HCT116 (cell line): ENCODE results near the gene UCHL5.

Experiments
- CEBPB ChIP-seq: IDR thresholded peaks from 2 replicates; pipeline ENCODE4 v1.6.1; 2012; ENCODE audit warnings: low read depth
- FOSL1 ChIP-seq: IDR thresholded peaks from 2 replicates; pipeline ENCODE4 v1.6.1; 2012; ENCODE audit warnings: low read depth
- POLR2A ChIP-seq: IDR thresholded peaks from 2 replicates; pipeline ENCODE4 v1.7.0; 2011; ENCODE audit warnings: borderline replicate concordance; ENCODE audit not compliant: insufficient read depth, insufficient read length; ENCODE audit errors: extremely low read depth
- POLR2AphosphoS5 ChIP-seq: IDR thresholded peaks from 2 replicates; pipeline ENCODE4 v1.6.1; 2011; ENCODE audit warnings: mild to moderate bottlenecking, low read depth, low read length, moderate library complexity
- RAD21 ChIP-seq: IDR thresholded peaks from 2 replicates; pipeline ENCODE4 v1.6.1; 2012; ENCODE audit warnings: low read depth, mild to moderate bottlenecking
- SP1 ChIP-seq: IDR thresholded peaks from 2 replicates; pipeline ENCODE4 v1.6.1; 2012; ENCODE audit warnings: low read depth
- YY1 ChIP-seq: IDR thresholded peaks from 2 replicates; pipeline ENCODE4 v1.6.1; 2011; ENCODE audit warnings: low read length, low read depth, moderate library complexity, mild to moderate bottlenecking; ENCODE audit not compliant: insufficient replicate concordance; ENCODE audit errors: extremely low read depth
- ZFX ChIP-seq: fragments of 450-650 bp; IDR thresholded peaks from 2 replicates; pipeline ENCODE4 v1.6.1; 2017
- TF ChIP-seq, protein P1 (sequence below), 3 experiments: fragments of 200-600 bp in 1 of 3; sonication (generic) in 1 of 3; IDR thresholded peaks in 2 of 3; conservative IDR thresholded peaks in 1 of 3; 2 replicates each; pipeline ENCODE4 v1.5.1; 2012 to 2017; ENCODE audit warnings: low read depth in 2 of 3, low read length in 2 of 3, antibody characterized with exemption in 1 of 3, borderline replicate concordance in 1 of 3, control low read depth in 1 of 3, mild to moderate bottlenecking in 1 of 3, mixed read lengths in 1 of 3, mixed run types in 1 of 3, moderate library complexity in 1 of 3; ENCODE audit not compliant: insufficient read depth in 1 of 3
- TF ChIP-seq, protein P2 (sequence below): IDR thresholded peaks from 2 replicates; pipeline ENCODE4 v1.6.1; 2012; ENCODE audit warnings: low read depth

DNA sequence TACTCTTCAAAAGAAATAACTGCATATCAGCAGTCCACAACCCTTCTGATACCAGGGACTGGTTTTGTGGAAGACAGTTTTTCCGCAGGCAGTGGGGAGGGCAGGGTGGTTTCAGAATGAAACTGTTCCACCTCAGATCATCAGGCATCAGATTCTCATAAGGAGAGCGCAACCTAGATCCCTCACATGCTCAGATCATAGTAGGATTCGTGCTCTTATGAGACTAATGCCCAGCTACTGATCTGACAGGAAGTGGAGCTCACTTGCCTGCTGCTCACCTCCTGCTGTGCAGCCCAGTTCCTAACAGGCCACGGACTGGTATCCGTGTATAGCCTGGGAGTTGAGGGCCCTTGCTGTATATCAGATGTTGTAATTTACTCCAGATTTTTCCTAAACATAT is 11.8 kb upstream of the UCHL5 start:
- TF ChIP-seq POLR2A: no peak
- TF ChIP-seq, protein P1, sequence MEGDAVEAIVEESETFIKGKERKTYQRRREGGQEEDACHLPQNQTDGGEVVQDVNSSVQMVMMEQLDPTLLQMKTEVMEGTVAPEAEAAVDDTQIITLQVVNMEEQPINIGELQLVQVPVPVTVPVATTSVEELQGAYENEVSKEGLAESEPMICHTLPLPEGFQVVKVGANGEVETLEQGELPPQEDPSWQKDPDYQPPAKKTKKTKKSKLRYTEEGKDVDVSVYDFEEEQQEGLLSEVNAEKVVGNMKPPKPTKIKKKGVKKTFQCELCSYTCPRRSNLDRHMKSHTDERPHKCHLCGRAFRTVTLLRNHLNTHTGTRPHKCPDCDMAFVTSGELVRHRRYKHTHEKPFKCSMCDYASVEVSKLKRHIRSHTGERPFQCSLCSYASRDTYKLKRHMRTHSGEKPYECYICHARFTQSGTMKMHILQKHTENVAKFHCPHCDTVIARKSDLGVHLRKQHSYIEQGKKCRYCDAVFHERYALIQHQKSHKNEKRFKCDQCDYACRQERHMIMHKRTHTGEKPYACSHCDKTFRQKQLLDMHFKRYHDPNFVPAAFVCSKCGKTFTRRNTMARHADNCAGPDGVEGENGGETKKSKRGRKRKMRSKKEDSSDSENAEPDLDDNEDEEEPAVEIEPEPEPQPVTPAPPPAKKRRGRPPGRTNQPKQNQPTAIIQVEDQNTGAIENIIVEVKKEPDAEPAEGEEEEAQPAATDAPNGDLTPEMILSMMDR (IDR thresholded peaks at IDR 0.05 in 2 of 3, conservative IDR thresholded peaks at IDR 0.05 in 1 of 3; ENCODE audit: borderline replicate concordance in 1 of 3, insufficient read depth in 1 of 3, low read depth in 2 of 3, low read length in 2 of 3): no peak
- no peak for TF ChIP-seq ZFX
- TF ChIP-seq SP1: no peak
- no peak for TF ChIP-seq RAD21
- TF ChIP-seq POLR2AphosphoS5: no peak
- TF ChIP-seq CEBPB: no peak
- no peak for TF ChIP-seq FOSL1
- TF ChIP-seq, protein P2, sequence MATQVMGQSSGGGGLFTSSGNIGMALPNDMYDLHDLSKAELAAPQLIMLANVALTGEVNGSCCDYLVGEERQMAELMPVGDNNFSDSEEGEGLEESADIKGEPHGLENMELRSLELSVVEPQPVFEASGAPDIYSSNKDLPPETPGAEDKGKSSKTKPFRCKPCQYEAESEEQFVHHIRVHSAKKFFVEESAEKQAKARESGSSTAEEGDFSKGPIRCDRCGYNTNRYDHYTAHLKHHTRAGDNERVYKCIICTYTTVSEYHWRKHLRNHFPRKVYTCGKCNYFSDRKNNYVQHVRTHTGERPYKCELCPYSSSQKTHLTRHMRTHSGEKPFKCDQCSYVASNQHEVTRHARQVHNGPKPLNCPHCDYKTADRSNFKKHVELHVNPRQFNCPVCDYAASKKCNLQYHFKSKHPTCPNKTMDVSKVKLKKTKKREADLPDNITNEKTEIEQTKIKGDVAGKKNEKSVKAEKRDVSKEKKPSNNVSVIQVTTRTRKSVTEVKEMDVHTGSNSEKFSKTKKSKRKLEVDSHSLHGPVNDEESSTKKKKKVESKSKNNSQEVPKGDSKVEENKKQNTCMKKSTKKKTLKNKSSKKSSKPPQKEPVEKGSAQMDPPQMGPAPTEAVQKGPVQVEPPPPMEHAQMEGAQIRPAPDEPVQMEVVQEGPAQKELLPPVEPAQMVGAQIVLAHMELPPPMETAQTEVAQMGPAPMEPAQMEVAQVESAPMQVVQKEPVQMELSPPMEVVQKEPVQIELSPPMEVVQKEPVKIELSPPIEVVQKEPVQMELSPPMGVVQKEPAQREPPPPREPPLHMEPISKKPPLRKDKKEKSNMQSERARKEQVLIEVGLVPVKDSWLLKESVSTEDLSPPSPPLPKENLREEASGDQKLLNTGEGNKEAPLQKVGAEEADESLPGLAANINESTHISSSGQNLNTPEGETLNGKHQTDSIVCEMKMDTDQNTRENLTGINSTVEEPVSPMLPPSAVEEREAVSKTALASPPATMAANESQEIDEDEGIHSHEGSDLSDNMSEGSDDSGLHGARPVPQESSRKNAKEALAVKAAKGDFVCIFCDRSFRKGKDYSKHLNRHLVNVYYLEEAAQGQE: no peak
- TF ChIP-seq YY1: no peak
